ENCODE measurements around the gene CYP24A1.

GRCh38 chr20:54218470-54218869, 44.7 kb upstream of the CYP24A1 start:
- TF ChIP-seq CTCF (IDR thresholded peaks at IDR 0.05): no peak
- TF ChIP-seq POLR2A (IDR thresholded peaks at IDR 0.05): no peak
